Activated CD8-positive, alpha-beta memory T cell treated with anti-CD3 and anti-CD28 coated beads, Interleukin-2, amount 10 ng/mL, durations not matched to agents 7 days and 5 days (primary cell): ENCODE measurements around the gene PRSS3. TPM values are rescaled to one million over a fixed set of nuclear protein-coding genes. Genes with fewer than 3 reads are reported as not detected.
"Not testable (repeated sequence)": the region's sequence is repeated elsewhere in the genome, so short reads cannot be mapped to it uniquely, and the experiment has no call there.

Experiments
- ATAC-seq: fragments of 150-1000 bp; cut with Tn5 transposase; one replicate; pipeline ENCODE4 v1.10.0; 2021; ENCODE audit warnings: moderate library complexity
- CTCF ChIA-PET: fragments of 350-600 bp; sonication (Branson Sonifier 250); formaldehyde crosslinking; loops from one replicate; lab custom pipeline; 2021; ENCODE audit warnings: antibody characterized with exemption; lab: Charles Lee
- DNase-seq: peaks from one replicate; pipeline ENCODE4 v3.0.0-alpha.2; 2020
- H3K27ac Mint-ChIP-seq: one replicate; pipeline ENCODE4 v1.8.0; 2021; ENCODE audit warnings: mild to moderate bottlenecking, mixed read lengths
- H3K27me3 Mint-ChIP-seq: one replicate; pipeline ENCODE4 v1.8.0; 2021; ENCODE audit warnings: mixed read lengths
- H3K36me3 Mint-ChIP-seq: one replicate; pipeline ENCODE4 v1.8.0; 2021; ENCODE audit warnings: mild to moderate bottlenecking, mixed read lengths
- H3K4me1 Mint-ChIP-seq: one replicate; pipeline ENCODE4 v1.8.0; 2021; ENCODE audit warnings: mixed read lengths
- H3K4me3 Mint-ChIP-seq: one replicate; pipeline ENCODE4 v1.8.0; 2021; ENCODE audit warnings: mild to moderate bottlenecking, moderate library complexity, mixed read lengths
- H3K9me3 Mint-ChIP-seq: one replicate; pipeline ENCODE4 v1.8.0; 2022; ENCODE audit warnings: low read depth, mixed read lengths
- total RNA-seq, 2 experiments: library from RNA; stranded (reverse); gene quantifications; one replicate each; pipeline ENCODE4 v1.2.3, GENCODE V29; 2021

Gene PRSS3
- total RNA-seq, 2 experiments from 2014 or later: not detected

DNA sequence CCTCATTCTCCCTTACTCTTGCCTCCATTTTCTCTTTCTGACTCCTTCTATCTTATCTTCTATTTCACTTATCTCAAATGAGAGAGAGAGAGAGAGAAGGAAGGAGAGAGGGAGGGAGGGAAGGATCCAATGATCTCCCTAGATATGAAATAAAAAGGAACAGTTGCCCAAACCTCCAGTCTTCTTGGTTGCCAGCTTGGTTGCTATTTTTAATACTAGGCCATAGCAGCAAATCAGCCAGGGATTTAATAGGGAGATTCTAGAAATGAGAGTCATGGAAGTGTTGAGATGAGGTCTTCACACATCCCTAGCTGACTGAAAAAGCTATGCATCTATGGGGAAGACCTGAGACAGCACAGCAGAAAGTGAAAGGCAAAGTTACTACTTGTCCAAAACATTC, 22.2 kb upstream of the PRSS3 start:
- H3K9me3 Mint-ChIP-seq, ATAC-seq, H3K4me3 Mint-ChIP-seq, H3K27ac Mint-ChIP-seq, H3K4me1 Mint-ChIP-seq, H3K36me3 Mint-ChIP-seq, CTCF ChIA-PET, DNase-seq: not testable (repeated sequence)
- H3K27me3 Mint-ChIP-seq: peaks cover 13% of the 10 kb centered on the region

DNA sequence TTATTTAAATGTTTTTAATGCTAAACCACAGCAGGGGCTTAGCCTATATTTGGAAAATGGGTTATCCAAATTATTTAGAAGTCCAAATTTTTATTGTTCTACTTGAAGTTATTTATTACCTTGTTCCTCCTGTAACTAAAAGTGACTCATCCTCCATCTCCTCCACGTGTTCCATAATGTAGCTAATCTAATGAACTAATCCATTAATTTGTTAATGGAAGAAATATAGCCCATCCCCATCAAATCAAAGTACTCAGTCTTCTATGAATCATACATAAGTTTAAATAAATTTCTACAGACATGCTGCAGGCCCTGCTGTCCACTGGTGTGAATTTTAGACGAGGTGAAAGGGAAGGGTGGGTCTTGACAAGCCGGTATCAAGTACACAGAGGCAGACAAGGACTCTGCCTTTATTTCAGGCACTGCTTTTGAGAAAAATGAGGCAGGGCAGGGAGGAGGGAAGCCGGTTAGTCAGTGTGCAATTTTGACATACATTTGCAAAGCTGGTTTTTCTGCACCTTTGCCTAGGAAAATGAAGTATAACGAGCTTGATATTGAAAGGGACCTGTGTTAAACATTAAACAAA, 21.2 kb upstream of the PRSS3 start:
- H3K9me3 Mint-ChIP-seq, H3K27ac Mint-ChIP-seq, H3K4me3 Mint-ChIP-seq, ATAC-seq, H3K36me3 Mint-ChIP-seq, DNase-seq: not testable (repeated sequence)
- Mint-ChIP-seq H3K27me3 (peaks cover 18% of the 10 kb centered on the region), H3K4me1 (peaks cover 12% of the 10 kb centered on the region)
- CTCF ChIA-PET: interaction anchor here (1.6 kb wide), 1 partner anchor 36 kb away, joined by 5 read pairs; no protein-coding TSS in a partner anchor

DNA sequence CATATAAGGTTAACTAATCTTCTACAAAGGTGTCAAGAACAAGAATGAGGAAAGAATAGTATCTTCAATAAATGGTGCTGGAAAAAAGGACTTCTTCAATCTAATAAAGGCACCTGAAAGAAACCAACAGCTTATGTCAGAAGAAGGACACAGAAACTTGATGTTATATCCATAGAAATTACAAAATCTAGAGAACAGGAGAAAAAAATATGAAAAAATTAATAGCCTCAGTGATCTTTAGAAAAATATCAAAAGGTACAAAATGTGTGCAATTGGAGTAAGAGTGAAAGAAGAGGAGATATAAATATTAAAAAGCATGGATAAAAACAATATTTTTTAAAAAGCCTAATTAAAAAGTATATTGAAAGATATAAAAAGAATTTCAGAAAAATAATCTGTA, 18.8 kb upstream of the PRSS3 start:
- H3K36me3 Mint-ChIP-seq: no peaks in the 10 kb centered on the region
- DNase-seq (no peak), ATAC-seq (no peak)
- CTCF ChIA-PET: interaction anchor here (1.0 to 3.7 kb wide), 4 partner anchors 11 to 153 kb away, joined by 3 to 64 read pairs (median 8); no protein-coding TSS in a partner anchor
- no peaks in the 10 kb centered on the region for H3K9me3 Mint-ChIP-seq
- peaks cover 23% of the 10 kb centered on the region for H3K27me3 Mint-ChIP-seq
- H3K27ac Mint-ChIP-seq: no peak overlapping the region
- no peak overlapping the region for H3K4me3 Mint-ChIP-seq
- H3K4me1 Mint-ChIP-seq: peaks cover 7% of the 10 kb centered on the region

DNA sequence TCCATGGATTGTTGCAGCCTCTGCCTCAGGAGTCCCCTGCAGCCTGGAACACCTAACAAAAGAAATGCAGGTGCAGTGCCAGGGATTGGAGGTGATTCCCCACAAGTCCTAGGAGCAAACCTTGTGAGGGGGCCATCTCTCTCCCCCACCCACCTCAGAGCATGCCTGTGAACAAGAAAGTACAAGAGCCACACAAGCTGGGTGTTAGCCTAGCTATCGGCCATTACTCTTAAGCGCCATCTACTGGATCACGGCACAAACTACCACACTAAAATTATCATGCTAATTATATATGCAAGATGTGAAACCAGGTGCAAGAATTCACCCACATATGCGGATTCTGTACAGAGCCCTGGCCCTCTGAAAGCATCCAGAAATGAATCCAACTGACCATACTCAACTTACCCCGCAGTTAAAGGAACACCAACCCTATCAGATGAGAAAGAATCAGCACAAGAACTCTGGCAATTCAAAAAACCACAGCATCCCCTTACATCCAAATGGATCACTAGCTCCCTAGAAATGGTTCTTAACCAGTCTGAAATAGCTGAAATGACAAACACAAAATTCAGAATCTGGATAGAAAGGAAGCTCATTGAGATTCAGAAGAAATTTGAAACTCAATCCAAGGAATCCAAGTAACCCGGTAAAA, 16.5 kb upstream of the PRSS3 start:
- Mint-ChIP-seq H3K4me3 (no peak overlapping the region), H3K4me1 (peaks cover 12% of the 10 kb centered on the region), H3K36me3 (no peaks in the 10 kb centered on the region), H3K9me3 (no peaks in the 10 kb centered on the region), H3K27ac (no peak overlapping the region), H3K27me3 (peaks cover 24% of the 10 kb centered on the region)
- DNase-seq: peak; percentile 68
- CTCF ChIA-PET: interaction anchor here (0.6 to 3.7 kb wide), 19 partner anchors 9 to 377 kb away, joined by 3 to 64 read pairs (median 3); no protein-coding TSS in a partner anchor
- peak; percentile 80 for ATAC-seq

DNA sequence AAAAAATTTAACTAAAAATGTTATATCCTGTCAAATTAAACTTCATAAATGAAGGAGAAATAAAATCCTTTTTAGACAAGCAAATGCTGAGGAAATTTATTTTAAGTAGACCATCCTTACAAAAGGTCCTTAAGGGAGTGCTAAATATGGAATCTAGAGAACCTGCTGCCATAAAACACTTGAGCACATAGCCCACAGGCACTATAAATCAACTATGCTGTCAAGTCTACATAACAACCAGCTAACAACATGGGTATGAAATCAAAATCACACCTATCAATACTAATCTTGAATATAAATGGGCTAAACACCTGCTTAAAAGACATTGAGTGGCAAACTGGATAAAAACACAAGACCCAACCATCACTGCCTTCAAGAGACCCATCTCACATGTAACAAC, 15.1 kb upstream of the PRSS3 start:
- peaks cover 12% of the 10 kb centered on the region for H3K4me1 Mint-ChIP-seq
- ATAC-seq: no peak
- no peak overlapping the region for H3K27ac Mint-ChIP-seq
- H3K9me3 Mint-ChIP-seq: no peaks in the 10 kb centered on the region
- CTCF ChIA-PET: interaction anchor here (1.3 to 2.3 kb wide), 3 partner anchors 13 to 34 kb away, joined by 3 to 12 read pairs (median 8); no protein-coding TSS in a partner anchor
- H3K4me3 Mint-ChIP-seq: no peak overlapping the region
- no peaks in the 10 kb centered on the region for H3K36me3 Mint-ChIP-seq
- H3K27me3 Mint-ChIP-seq: peaks cover 28% of the 10 kb centered on the region
- DNase-seq: no peak

DNA sequence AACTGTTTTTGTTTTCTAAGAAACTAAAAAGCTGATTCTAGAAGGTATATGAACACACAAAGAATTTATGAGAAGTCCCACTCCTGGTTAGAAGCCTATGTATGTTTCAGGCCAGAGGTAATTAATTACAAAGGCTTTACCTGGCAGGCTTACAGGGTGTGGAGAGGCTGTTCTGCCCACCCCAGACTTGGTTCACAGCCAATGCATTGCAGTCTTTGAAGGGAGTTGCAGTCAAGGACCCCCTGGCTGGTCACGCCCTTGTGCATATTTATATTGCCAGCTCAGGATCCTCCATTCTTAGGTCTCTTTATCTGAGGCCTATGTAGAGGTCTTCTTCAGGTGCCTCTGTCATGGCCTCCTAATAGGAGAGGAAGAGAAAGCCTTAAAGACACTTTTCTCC, 13.6 kb upstream of the PRSS3 start:
- ATAC-seq (no peak), DNase-seq (no peak)
- Mint-ChIP-seq H3K27me3 (peaks cover 41% of the 10 kb centered on the region), H3K4me3 (no peak overlapping the region), H3K9me3 (no peaks in the 10 kb centered on the region), H3K4me1 (peaks cover 12% of the 10 kb centered on the region), H3K36me3 (no peaks in the 10 kb centered on the region), H3K27ac (no peak overlapping the region)
- CTCF ChIA-PET: interaction anchor here (1.4 kb wide), 1 partner anchor 32 kb away, joined by 3 read pairs; no protein-coding TSS in a partner anchor

DNA sequence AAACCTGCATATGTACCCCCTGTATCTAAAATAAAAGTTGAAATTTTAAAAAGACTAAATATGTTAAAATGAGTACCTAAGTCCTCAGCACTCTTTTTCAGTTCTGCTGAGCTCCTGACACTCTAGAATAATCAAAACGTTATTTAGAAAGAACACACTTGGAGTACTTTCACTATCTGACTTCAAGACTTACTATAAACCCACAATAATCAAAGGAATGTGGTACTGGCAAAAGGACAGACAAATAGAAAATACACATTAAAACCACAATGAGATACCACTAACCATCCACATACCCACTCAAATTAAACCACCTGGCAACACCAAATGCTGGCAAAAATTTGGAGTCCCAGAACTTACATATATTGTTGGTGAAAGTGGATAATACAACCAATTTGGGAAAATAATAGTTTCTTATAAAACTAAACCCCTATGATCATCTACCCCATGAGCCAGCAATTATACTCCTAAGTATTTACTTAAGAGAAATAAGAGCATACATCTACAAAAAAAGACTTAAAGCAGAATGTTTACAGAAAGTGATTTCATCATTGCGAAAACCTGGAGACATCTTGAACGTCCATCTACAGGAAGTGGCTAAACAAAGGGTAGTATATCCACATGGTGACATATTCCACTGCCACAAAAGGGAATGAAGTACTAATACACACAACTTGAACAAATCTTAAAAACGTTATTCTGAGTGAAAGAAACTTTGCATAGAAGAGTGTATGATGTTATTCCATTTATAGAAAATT, 12.8 kb upstream of the PRSS3 start:
- CTCF ChIA-PET: no interaction called here
- Mint-ChIP-seq H3K9me3 (no peaks in the 10 kb centered on the region), H3K4me3 (no peak overlapping the region), H3K27ac (no peak overlapping the region), H3K27me3 (peaks cover 45% of the 10 kb centered on the region), H3K36me3 (no peaks in the 10 kb centered on the region), H3K4me1 (peaks cover 12% of the 10 kb centered on the region)
- DNase-seq (no peak), ATAC-seq (no peak)

DNA sequence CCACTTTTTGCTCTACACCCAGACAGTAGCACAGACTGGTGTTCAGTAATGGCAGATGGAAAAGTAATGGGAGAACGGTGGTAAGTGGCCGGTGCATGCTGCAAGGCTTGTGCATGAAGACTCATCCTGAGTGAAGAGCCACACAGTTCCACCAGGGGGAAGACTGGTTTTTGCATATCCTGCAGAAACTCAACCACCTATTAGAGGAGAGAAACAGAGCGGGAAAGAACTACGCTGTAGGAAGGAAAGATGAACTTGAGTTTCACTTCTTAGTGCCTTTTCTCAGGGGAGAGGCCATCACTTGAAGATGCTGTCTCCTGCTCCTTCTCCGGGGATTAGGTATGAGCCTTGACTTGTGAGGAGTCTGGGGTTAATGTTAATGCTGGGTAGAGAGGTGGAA, 9.4 kb upstream of the PRSS3 start:
- H3K4me3 Mint-ChIP-seq: no peak overlapping the region
- peaks cover 36% of the 10 kb centered on the region for H3K27me3 Mint-ChIP-seq
- ATAC-seq (no peak), DNase-seq (no peak)
- H3K4me1 Mint-ChIP-seq: peaks cover 4% of the 10 kb centered on the region
- no peaks in the 10 kb centered on the region for H3K36me3 Mint-ChIP-seq
- no peak overlapping the region for H3K27ac Mint-ChIP-seq
- CTCF ChIA-PET: interaction anchor here (3.6 kb wide), 1 partner anchor 8 kb away, joined by 14 read pairs; no protein-coding TSS in a partner anchor
- H3K9me3 Mint-ChIP-seq: no peaks in the 10 kb centered on the region

DNA sequence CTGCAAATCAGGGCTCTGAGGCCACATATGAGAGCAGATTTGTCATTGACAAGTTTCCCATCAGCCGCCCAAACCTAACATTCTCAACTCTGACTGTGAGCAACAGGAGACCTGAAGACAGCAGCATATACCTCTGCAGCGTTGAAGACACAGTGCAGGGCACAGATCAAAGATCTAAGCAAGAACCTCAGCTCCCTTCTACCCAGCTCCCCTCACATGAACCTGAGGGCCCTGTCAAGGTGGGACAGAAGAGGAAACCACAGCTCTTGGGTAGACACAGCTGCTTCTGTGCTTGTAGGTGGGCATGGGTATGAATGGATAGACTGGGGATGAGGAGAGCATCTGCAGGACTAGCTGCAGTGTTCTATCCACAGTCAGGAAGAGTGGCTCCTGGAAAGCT, 8.7 kb upstream of the PRSS3 start:
- no peak for ATAC-seq
- peaks cover 40% of the 10 kb centered on the region for H3K27me3 Mint-ChIP-seq
- peaks cover 4% of the 10 kb centered on the region for H3K4me1 Mint-ChIP-seq
- no peaks in the 10 kb centered on the region for H3K36me3 Mint-ChIP-seq
- H3K9me3 Mint-ChIP-seq: no peaks in the 10 kb centered on the region
- CTCF ChIA-PET: interaction anchor here (1.1 to 3.6 kb wide), 4 partner anchors 9 to 48 kb away, joined by 3 to 14 read pairs (median 4); no protein-coding TSS in a partner anchor
- no peak for DNase-seq
- no peak overlapping the region for H3K4me3 Mint-ChIP-seq
- no peak overlapping the region for H3K27ac Mint-ChIP-seq

DNA sequence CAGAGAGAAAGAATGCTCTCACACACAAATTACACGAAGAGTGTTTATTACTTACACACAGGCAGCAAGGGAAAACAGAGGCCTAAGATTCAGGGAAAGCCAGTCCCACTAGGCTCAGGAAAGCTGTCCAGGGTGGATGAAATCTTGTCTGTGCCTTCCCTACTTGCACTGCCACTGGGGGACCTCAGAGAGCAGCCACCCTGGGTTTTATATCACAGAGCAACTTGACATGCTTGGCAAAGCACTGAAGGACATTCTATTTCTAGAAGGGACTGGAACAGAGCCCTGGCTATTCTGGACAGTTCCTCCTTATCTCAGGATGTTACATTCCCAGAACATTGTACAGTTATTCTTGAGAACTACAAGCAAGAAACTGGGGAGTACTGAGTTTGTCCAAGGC, 7.5 kb upstream of the PRSS3 start:
- Mint-ChIP-seq H3K27ac (no peak overlapping the region), H3K27me3 (peaks cover 51% of the 10 kb centered on the region), H3K9me3 (no peaks in the 10 kb centered on the region), H3K4me3 (no peak overlapping the region), H3K36me3 (no peaks in the 10 kb centered on the region), H3K4me1 (peaks cover under 1% of the 10 kb centered on the region)
- CTCF ChIA-PET: interaction anchor here (1.1 to 3.6 kb wide), 3 partner anchors 10 to 49 kb away, joined by 3 to 14 read pairs (median 6); no protein-coding TSS in a partner anchor
- ATAC-seq (no peak), DNase-seq (no peak)

DNA sequence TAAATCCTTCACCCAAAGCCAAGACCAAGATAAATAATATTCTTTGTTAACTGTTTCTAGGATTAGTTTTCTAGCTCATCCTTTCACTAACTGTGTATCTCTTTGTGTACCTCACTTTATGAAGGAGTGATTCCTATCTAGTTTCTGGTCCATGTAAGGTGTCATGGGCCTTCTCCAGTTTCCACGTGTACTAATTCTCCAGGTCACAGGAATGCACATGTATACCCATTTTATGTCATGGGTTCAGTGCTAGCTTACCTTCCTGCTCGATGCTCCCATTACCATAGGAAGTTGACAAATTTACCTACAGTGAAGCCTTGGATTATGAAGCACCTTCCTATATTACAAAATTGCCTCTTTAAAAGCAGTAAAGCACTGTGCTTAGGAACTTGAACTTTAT, 5.9 kb upstream of the PRSS3 start:
- not testable (repeated sequence) for H3K36me3 Mint-ChIP-seq, DNase-seq, H3K4me3 Mint-ChIP-seq, ATAC-seq, H3K9me3 Mint-ChIP-seq, H3K4me1 Mint-ChIP-seq, H3K27ac Mint-ChIP-seq
- peaks cover 44% of the 10 kb centered on the region for H3K27me3 Mint-ChIP-seq
- CTCF ChIA-PET: interaction anchor here (3.6 kb wide), 1 partner anchor 11 kb away, joined by 14 read pairs; no protein-coding TSS in a partner anchor

DNA sequence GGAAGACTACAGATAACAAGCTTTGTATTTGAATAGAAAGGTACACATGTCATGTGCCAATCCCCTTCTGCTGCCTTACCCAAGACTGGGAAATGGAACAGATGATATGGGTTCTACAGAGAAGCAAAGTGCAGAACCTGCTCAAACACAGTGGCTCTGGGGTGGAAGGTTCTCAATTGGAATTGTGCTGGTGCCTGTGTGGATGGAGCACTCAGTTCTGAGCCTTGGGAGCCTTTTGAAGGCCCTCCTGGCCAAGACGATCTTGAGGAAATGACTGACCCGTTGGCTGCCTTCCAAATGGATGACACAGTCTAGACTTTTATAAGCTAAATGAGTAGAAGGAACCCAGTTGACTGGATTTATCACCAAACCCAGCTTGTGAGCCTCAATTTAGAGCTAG, 4.2 kb upstream of the PRSS3 start:
- Mint-ChIP-seq H3K27me3 (peaks cover 36% of the 10 kb centered on the region), H3K36me3 (no peaks in the 10 kb centered on the region), H3K27ac (no peak overlapping the region), H3K4me3 (no peak overlapping the region), H3K4me1 (no peaks in the 10 kb centered on the region), H3K9me3 (no peaks in the 10 kb centered on the region)
- DNase-seq (no peak), ATAC-seq (no peak)
- CTCF ChIA-PET: interaction anchor here (1.2 to 1.5 kb wide), 2 partner anchors 12 to 42 kb away, joined by 3 read pairs; no protein-coding TSS in a partner anchor

DNA sequence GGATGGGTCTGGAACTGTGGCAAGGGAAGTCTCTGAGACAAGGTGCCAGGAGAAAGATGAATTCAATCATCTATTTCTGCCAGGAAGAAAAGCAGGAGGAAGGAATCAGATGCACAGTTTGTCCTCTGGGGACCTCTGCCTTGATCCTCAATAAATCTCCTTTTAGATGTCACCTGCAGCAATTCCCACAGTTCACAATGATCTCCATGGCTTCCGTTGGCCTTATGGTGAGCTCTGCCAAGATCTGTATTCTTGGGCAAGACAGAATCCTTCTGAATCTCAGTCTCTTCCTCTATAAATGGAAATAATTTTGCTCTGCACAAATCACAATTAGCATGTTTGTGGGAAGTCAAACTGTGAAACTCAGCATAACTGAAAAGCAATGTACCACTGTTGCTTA, 1.9 kb upstream of the PRSS3 start:
- not testable (repeated sequence) for H3K9me3 Mint-ChIP-seq, H3K4me1 Mint-ChIP-seq, H3K36me3 Mint-ChIP-seq, ATAC-seq, H3K4me3 Mint-ChIP-seq, H3K27ac Mint-ChIP-seq, DNase-seq
- CTCF ChIA-PET: interaction anchor here (0.6 kb wide), 1 partner anchor 310 kb away, joined by 3 read pairs; no protein-coding TSS in a partner anchor
- peaks cover 31% of the 10 kb centered on the region for H3K27me3 Mint-ChIP-seq
